ENCODE measurements around the gene SH3GL3.

DNA sequence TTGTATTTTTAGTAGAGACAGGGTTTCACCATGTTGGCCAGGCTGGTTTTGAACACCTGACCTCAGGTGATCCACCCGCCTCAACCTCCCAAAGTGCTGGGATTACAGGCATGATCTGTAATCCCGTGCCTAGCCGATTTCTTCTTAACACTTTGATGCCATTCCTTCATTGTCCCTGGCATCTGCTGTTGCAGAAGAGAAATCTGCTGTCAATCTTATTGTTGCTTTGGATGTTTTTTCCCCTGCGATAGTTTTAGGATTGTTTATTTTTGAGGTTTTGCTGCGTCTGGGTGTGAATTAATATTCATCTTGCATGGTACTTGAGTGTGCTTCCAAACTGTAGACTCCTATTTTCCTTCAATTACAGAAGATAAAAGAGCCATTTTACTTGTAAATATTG is 107.4 kb downstream of the SH3GL3 start:
- TF ChIP-seq, protein P1, sequence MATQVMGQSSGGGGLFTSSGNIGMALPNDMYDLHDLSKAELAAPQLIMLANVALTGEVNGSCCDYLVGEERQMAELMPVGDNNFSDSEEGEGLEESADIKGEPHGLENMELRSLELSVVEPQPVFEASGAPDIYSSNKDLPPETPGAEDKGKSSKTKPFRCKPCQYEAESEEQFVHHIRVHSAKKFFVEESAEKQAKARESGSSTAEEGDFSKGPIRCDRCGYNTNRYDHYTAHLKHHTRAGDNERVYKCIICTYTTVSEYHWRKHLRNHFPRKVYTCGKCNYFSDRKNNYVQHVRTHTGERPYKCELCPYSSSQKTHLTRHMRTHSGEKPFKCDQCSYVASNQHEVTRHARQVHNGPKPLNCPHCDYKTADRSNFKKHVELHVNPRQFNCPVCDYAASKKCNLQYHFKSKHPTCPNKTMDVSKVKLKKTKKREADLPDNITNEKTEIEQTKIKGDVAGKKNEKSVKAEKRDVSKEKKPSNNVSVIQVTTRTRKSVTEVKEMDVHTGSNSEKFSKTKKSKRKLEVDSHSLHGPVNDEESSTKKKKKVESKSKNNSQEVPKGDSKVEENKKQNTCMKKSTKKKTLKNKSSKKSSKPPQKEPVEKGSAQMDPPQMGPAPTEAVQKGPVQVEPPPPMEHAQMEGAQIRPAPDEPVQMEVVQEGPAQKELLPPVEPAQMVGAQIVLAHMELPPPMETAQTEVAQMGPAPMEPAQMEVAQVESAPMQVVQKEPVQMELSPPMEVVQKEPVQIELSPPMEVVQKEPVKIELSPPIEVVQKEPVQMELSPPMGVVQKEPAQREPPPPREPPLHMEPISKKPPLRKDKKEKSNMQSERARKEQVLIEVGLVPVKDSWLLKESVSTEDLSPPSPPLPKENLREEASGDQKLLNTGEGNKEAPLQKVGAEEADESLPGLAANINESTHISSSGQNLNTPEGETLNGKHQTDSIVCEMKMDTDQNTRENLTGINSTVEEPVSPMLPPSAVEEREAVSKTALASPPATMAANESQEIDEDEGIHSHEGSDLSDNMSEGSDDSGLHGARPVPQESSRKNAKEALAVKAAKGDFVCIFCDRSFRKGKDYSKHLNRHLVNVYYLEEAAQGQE (IDR thresholded peaks at IDR 0.05; ENCODE audit: insufficient read depth in 1 of 2, low read depth in 2 of 2, low read length in 1 of 2): no peak
- TF ChIP-seq, protein P2, sequence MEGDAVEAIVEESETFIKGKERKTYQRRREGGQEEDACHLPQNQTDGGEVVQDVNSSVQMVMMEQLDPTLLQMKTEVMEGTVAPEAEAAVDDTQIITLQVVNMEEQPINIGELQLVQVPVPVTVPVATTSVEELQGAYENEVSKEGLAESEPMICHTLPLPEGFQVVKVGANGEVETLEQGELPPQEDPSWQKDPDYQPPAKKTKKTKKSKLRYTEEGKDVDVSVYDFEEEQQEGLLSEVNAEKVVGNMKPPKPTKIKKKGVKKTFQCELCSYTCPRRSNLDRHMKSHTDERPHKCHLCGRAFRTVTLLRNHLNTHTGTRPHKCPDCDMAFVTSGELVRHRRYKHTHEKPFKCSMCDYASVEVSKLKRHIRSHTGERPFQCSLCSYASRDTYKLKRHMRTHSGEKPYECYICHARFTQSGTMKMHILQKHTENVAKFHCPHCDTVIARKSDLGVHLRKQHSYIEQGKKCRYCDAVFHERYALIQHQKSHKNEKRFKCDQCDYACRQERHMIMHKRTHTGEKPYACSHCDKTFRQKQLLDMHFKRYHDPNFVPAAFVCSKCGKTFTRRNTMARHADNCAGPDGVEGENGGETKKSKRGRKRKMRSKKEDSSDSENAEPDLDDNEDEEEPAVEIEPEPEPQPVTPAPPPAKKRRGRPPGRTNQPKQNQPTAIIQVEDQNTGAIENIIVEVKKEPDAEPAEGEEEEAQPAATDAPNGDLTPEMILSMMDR (IDR thresholded peaks at IDR 0.05): no peak
- TF ChIP-seq POLR2AphosphoS5 (IDR thresholded peaks at IDR 0.05; ENCODE audit: low read depth, low read length): no peak
